Measurements from ENCODE around the gene FADS2. TPM values are rescaled to one million over a fixed set of nuclear protein-coding genes. Genes with fewer than 3 reads are reported as not detected.

The FADS2 gene
- total and polyA plus RNA-seq, 2 of the 13 experiments (the other 11 are each of a cell fraction or from before 2014, with no cell fraction given), result 90.1 to 124 TPM

GRCh38 chr11:61904539-61905048 lies 76.5 kb downstream of the FADS2 start (continued):
- TF ChIP-seq TFE3 (CRISPR knock-in tag; IDR thresholded peaks at IDR 0.05) (no peak), ZNF484 (CRISPR knock-in tag; IDR thresholded peaks at IDR 0.05; ENCODE audit: borderline replicate concordance, low read depth) (no peak), TOPORS (CRISPR knock-in tag; IDR thresholded peaks at IDR 0.05) (no peak), PLRG1 (conservative IDR thresholded peaks at IDR 0.05) (no peak), ONECUT2 (CRISPR knock-in tag; IDR thresholded peaks at IDR 0.05) (no peak), MAF1 (CRISPR knock-in tag; IDR thresholded peaks at IDR 0.05; ENCODE audit: borderline replicate concordance) (no peak), KLF11 (CRISPR knock-in tag; IDR thresholded peaks at IDR 0.05) (no peak), SOX13 (IDR thresholded peaks at IDR 0.05) (no peak), SOX13 (CRISPR knock-in tag; conservative IDR thresholded peaks at IDR 0.05 in 1 of 2, IDR thresholded peaks at IDR 0.05 in 1 of 2) (peak in 1 of 2 experiments; percentile 60; a peak in 2 of 4 replicates), CREBL2 (CRISPR knock-in tag; IDR thresholded peaks at IDR 0.05; ENCODE audit: borderline replicate concordance) (no peak), ETV6 (CRISPR knock-in tag; conservative IDR thresholded peaks at IDR 0.05) (no peak), SATB2 (CRISPR knock-in tag; IDR thresholded peaks at IDR 0.05) (no peak), ZNF331 (CRISPR knock-in tag; IDR thresholded peaks at IDR 0.05) (0 out of 2 replicates have a peak, but pooled peaks have one; percentile 11), BRD4 (CRISPR knock-in tag; IDR thresholded peaks at IDR 0.05) (no peak), HES4 (CRISPR knock-in tag; IDR thresholded peaks at IDR 0.05; ENCODE audit: borderline replicate concordance) (no peak), NR0B2 (CRISPR knock-in tag; IDR thresholded peaks at IDR 0.05) (no peak), FOXJ3 (CRISPR knock-in tag; IDR thresholded peaks at IDR 0.05; ENCODE audit: borderline replicate concordance) (no peak), ZNF691 (CRISPR knock-in tag; IDR thresholded peaks at IDR 0.05; ENCODE audit: borderline replicate concordance, low read depth) (no peak), HNF4G (IDR thresholded peaks at IDR 0.05; ENCODE audit: borderline replicate concordance, low read depth, low read length) (no peak), HNF4G (CRISPR knock-in tag; IDR thresholded peaks at IDR 0.05; ENCODE audit: borderline replicate concordance, low read depth) (0 out of 2 replicates have a peak, but pooled peaks have one; percentile 72), CEBPG (CRISPR knock-in tag; IDR thresholded peaks at IDR 0.05) (no peak), MEF2D (CRISPR knock-in tag; IDR thresholded peaks at IDR 0.05) (no peak), GPBP1L1 (CRISPR knock-in tag; IDR thresholded peaks at IDR 0.05) (no peak), CREB3 (CRISPR knock-in tag; IDR thresholded peaks at IDR 0.05) (no peak), NBN (conservative IDR thresholded peaks at IDR 0.05) (no peak), SIN3B (IDR thresholded peaks at IDR 0.05; ENCODE audit: low read length) (no peak), ZFX (CRISPR knock-in tag; IDR thresholded peaks at IDR 0.05; ENCODE audit: low read depth) (peak; percentile 87)

Measured in HepG2 (cell line).